DMS114 treated with DMSO at 0.1 percent for 48 hours (cell line): ENCODE measurements around the gene ATM.
"Not testable (repeated sequence)": the region's sequence is repeated elsewhere in the genome, so short reads cannot be mapped to it uniquely, and the experiment has no call there.

Experiments
- DNase-seq: peaks from one replicate; lab custom pipeline; 2025; ENCODE audit not compliant: unreplicated experiment; lab: John Stamatoyannopoulos, UW

Gene ATM

GRCh38 chr11:108278546-108278945, 55.7 kb downstream of the ATM start:
- no peak for DNase-seq

GRCh38 chr11:108278954-108279353, 56.1 kb downstream of the ATM start:
- no peak for DNase-seq

GRCh38 chr11:108286370-108286769, 63.5 kb downstream of the ATM start:
- DNase-seq, result no peak

GRCh38 chr11:108286956-108287355, 64.1 kb downstream of the ATM start:
- DNase-seq, result no peak

GRCh38 chr11:108289066-108289465, 66.2 kb downstream of the ATM start:
- not testable (repeated sequence) for DNase-seq

GRCh38 chr11:108289699-108290098, 66.8 kb downstream of the ATM start:
- DNase-seq, result no peak

GRCh38 chr11:108293229-108293628, 70.4 kb downstream of the ATM start:
- no peak for DNase-seq

GRCh38 chr11:108302121-108302785, 79.4 kb downstream of the ATM start:
- DNase-seq, result no peak

GRCh38 chr11:108307751-108308150, 84.9 kb downstream of the ATM start:
- no peak for DNase-seq

- DNase-seq, result no peak
Observed at GRCh38 chr11:108313444-108313843, 90.6 kb downstream of the ATM start.

GRCh38 chr11:108316061-108316460, 93.2 kb downstream of the ATM start:
- DNase-seq, result no peak

GRCh38 chr11:108319541-108320145, 96.8 kb downstream of the ATM start:
- DNase-seq, result no peak

- DNase-seq, result no peak
Observed at GRCh38 chr11:108322666-108323065, 99.8 kb downstream of the ATM start.

- DNase-seq, result no peak
Observed at GRCh38 chr11:108324587-108324986, 101.7 kb downstream of the ATM start.

- DNase-seq, result no peak
Observed at GRCh38 chr11:108333403-108333899, 110.6 kb downstream of the ATM start.

GRCh38 chr11:108338750-108339149, 115.9 kb downstream of the ATM start:
- no peak for DNase-seq

- DNase-seq, result no peak
Observed at GRCh38 chr11:108340973-108341372, 118.1 kb downstream of the ATM start.

GRCh38 chr11:108341654-108342053, 118.8 kb downstream of the ATM start:
- no peak for DNase-seq

GRCh38 chr11:108343714-108344113, 120.8 kb downstream of the ATM start:
- DNase-seq, result no peak

- DNase-seq, result no peak
Observed at GRCh38 chr11:108345767-108346166, 122.9 kb downstream of the ATM start.

- no peak for DNase-seq
Observed at GRCh38 chr11:108346451-108346850, 123.6 kb downstream of the ATM start.

GRCh38 chr11:108351468-108351867, 128.6 kb downstream of the ATM start:
- no peak for DNase-seq

- DNase-seq, result no peak
Observed at GRCh38 chr11:108364159-108364558, 141.3 kb downstream of the ATM start.
